Stimulated activated naive CD4-positive, alpha-beta T cell treated with Interleukin-2 at 50 U/mL for 16 hours (primary cell): ENCODE results near the gene TIMM22.
"Not testable (repeated sequence)": the region's sequence is repeated elsewhere in the genome, so short reads cannot be mapped to it uniquely, and the experiment has no call there.

ENCODE experiments used
- DNase-seq: peaks from one replicate; lab custom pipeline; 2025; lab: John Stamatoyannopoulos, UW

The TIMM22 gene

GRCh38 chr17:1039511-1040215 is 42.7 kb downstream of the TIMM22 start:
- no peak for DNase-seq

GRCh38 chr17:1040216-1040600 is 43.3 kb downstream of the TIMM22 start:
- no peak for DNase-seq

GRCh38 chr17:1041746-1042145 is 44.8 kb downstream of the TIMM22 start:
- DNase-seq: no peak

- no peak for DNase-seq
Observed at GRCh38 chr17:1042486-1042885, 45.6 kb downstream of the TIMM22 start.

GRCh38 chr17:1043601-1044251 is 46.8 kb downstream of the TIMM22 start:
- DNase-seq: no peak

- not testable (repeated sequence) for DNase-seq
Observed at GRCh38 chr17:1044387-1045009, 47.6 kb downstream of the TIMM22 start.

- DNase-seq: no peak
Observed at GRCh38 chr17:1045456-1045855, 48.5 kb downstream of the TIMM22 start.

GRCh38 chr17:1047177-1047878 is 50.4 kb downstream of the TIMM22 start:
- DNase-seq: no peak

GRCh38 chr17:1047879-1048470 is 51.0 kb downstream of the TIMM22 start:
- no peak for DNase-seq

GRCh38 chr17:1048516-1049115 is 51.7 kb downstream of the TIMM22 start:
- DNase-seq: not testable (repeated sequence)

GRCh38 chr17:1049446-1050225 is 52.7 kb downstream of the TIMM22 start:
- no peak for DNase-seq

GRCh38 chr17:1050246-1050995 is 53.5 kb downstream of the TIMM22 start:
- no peak for DNase-seq

GRCh38 chr17:1050996-1051925 is 54.3 kb downstream of the TIMM22 start:
- no peak for DNase-seq
